Neural cell (in vitro differentiated cells): ENCODE measurements around the gene SLF2.

ENCODE experiments used
- EZH2 ChIP-seq: fragments of 200-600, 300-800 bp; shearing (Covaris generic), sonication (generic); IDR thresholded peaks from 2 replicates; pipeline ENCODE4 v1.6.1; 2014; ENCODE audit warnings: antibody characterized with exemption, low read length, borderline replicate concordance, mild to moderate bottlenecking; ENCODE audit not compliant: insufficient read depth, poor library complexity, severe bottlenecking
- RAD21 ChIP-seq: fragments of 450-650 bp; conservative IDR thresholded peaks from 2 replicates; pipeline ENCODE4 v1.6.1; 2014; ENCODE audit warnings: antibody characterized with exemption, mild to moderate bottlenecking, moderate library complexity
- TAF1 ChIP-seq: IDR thresholded peaks from 2 replicates; pipeline ENCODE4 v1.6.1; 2012; ENCODE audit warnings: low read depth

- TF ChIP-seq TAF1 (no peak), RAD21 (no peak), EZH2 (no peak)
Measured at GRCh38 chr10:100912013-100912604, 654 bp upstream of the SLF2 start.
